GM11168 (cell line): ENCODE data around the gene HBQ1.
"Not testable (repeated sequence)": the region's sequence is repeated elsewhere in the genome, so short reads cannot be mapped to it uniquely, and the experiment has no call there.

Source experiments
- in situ Hi-C: fragments of 300-500 bp; cut with MboI; formaldehyde crosslinking; loops from one replicate; pipeline ENCODE4 v1.12.0; 2022; ENCODE audit warnings: low sequenced_read_pairs; ENCODE audit not compliant: unreplicated experiment

The HBQ1 gene

DNA sequence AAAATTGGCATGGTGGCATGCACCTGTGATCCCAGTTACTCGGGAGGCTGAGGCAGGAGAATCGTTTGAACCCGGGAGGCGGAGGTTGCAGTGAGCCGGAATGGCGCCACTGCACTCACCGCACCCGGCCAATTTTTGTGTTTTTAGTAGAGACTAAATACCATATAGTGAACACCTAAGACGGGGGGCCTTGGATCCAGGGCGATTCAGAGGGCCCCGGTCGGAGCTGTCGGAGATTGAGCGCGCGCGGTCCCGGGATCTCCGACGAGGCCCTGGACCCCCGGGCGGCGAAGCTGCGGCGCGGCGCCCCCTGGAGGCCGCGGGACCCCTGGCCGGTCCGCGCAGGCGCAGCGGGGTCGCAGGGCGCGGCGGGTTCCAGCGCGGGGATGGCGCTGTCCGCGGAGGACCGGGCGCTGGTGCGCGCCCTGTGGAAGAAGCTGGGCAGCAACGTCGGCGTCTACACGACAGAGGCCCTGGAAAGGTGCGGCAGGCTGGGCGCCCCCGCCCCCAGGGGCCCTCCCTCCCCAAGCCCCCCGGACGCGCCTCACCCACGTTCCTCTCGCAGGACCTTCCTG lies at the start of gene HBQ1:
Gene HBQ1, plus strand, starts transcription at position 359 of the 575 bp plus-strand sequence. Its CDS starts 28 bp downstream, at position 387.
- in situ Hi-C loops: loop anchor here (5.0 kb wide), 1 partner anchor 63 kb away; no protein-coding TSS in a partner anchor

DNA sequence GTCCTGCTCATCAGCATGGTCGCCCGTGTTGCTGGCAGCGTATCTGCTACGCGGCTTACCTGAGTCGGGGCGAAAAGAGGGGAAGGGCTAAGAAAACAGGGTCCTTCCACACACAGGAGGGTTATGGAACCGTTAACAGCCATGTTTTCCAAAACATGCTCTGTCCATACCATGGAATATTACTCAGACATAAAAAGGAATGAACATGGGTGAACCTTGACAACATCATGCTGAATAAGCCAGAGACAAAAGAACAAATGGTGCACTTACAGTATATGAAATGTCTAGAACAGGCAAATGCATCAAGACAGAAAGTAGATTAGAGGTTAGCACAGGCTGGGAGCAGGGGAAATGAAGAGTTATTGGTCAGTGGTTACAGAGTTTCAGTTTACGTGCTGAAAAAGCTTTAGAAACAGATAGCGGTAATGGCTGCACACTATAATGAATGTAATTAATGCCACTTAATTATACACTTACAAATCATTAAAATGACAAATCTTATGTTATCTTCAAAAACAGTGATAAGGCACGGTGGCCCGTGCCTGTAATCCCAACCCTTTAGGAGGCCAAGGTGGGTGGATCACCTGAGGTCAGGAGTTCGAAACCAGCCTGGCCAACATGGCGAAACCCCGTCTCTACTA lies 49.6 kb upstream of the HBQ1 start:
- in situ Hi-C loops: no loop called here

DNA sequence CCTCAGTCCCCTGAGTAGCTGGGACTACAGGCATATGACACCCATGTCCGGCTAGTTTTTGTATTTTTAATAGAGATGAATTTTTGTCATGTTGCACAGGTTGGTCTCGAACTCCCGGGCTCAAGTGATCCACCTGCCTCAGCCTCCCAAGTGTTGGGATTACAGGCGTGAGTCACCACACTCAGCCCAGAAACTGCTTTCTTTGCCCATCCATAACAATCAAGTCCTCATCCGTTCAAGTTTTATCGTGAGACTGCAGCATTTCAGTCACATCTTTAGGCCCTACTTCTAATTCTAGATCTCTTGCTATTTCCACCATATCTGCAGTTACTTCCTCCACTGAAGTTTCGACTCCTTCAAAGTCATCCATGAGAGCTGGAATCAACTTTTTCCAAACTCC lies 48.1 kb upstream of the HBQ1 start:
- in situ Hi-C loops: no loop called here

DNA sequence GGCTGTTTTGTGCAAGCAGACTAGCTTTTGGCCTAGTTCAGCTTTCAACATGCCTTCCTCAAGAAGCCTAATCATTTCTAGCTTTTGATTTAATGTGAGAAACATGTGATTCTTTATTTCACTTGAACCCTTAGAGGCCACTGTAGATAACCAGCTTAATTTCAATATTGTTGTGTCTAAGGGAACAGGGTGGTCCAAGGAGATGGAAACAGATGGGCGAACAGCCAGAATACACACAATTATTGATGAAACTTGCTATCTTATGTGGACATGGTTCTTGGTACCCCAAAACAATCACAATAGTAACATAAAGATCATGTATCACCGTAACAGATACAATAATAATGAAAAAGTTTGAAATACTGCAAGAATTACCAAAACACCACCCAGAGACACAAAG lies 46.5 kb upstream of the HBQ1 start:
- in situ Hi-C loops: no loop called here

DNA sequence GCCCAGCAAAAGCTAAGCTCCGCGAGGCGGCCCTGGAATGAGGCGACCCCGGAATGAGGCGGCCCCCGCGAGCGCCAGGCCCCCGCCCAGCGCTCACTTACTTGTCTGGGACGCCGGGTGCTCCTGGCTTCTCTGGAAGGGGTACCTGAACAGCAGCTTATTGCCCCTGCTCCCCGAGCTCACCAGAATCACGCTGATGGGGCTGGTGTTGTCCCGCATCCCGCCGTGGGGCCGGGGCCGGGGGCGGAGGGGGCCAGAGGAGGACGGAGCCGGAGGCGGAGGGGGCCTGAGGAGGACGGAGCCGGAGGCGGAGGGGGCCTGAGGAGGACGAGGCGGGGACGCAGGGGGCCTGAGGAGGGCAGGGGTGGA lies 42.2 kb upstream of the HBQ1 start:
- in situ Hi-C loops: no loop called here

DNA sequence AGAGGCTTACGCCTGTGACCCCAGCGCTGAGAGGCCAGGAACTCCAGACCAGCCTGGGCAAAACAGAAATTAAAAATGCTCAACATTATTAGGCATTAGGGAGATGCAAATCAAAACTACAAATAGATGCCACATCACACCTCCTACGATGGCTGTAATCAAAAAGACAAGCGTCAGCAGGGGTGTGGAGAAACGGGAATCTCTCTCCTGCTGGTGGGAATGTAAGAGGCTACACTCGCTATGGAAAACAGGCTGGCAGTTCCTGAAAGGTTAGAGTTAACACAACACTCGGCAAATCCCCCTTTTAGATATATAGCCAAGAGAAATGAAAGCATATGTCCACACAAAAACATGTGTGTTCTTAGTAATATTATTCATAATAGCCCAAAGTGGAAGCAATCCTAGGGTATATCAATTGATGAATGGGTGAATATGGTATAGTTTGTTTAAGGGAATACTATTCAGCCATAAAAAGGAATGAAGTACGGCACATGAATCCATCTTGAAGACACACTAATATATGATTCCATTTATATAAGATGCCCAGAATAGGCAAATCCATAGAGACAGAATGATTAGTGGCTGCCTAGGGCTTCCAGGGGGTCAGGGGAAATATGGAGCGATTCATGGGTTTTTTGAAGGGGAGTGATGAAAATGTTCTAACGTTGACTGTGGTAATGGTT lies 39.9 kb upstream of the HBQ1 start:
- in situ Hi-C loops: no loop called here

DNA sequence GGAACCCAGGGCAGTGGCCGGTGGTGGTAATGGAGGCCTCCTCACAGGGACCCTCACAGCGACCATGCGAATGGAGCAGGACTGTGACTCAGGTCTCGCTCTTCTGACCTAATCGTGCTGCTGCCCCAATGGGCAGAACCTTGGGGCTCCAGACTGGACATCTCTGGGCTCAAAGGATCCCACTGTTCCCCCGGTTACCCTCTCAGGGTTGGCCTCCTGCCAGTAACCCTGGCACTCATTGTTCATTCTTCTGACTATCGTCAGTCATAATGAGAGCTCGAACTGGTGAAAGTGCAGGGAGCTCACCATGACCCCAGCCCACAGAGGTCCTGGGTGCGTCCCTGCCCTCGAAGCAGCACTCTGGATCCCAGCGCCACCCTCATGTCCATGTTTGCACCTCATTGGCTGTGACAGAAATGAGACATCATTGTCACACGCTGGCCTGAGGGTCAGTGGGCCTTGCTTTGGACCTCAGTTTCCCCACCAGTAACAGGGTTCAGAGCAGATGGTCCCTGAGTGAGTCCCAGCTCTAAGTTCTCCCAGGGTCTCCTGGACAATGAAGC lies 37.8 kb upstream of the HBQ1 start:
- in situ Hi-C loops: no loop called here

DNA sequence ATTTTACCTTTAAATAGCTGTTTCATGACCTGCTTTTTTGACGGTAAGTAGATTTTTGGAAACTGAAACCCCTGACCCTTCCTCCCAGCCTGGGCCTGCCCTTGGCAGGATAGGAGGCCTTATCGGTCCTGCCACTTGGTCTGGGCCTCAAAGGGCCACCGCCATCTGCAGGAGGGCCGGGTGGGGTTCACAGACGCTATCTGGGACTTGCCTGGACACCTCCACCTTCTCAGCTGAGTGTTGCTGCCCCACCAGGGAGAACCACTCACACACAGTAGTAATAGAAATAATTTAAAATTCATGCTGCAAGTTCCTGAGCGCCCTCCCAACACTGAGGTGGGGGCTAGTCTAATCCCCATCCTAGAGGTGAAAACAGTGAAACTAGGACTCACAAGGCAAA lies 37.2 kb upstream of the HBQ1 start:
- in situ Hi-C loops: no loop called here

DNA sequence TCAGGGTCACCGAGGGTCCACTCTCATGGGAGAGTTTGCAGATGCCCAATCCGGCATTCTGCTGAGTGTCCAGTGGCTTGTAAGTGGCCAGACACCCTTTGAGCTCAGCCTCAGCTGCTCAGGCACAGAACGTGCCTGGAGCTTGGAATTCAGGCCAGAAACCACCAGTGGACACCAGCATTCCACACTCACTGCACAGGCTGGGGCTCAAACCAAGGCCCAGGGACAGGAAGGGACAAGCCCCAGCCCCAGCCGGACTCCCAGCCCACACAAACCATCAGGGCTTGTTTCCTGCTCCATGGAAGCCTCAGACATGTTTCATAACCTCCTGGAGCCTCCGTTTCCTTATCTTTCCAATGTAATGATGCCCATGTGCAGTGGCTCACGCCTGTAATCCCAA lies 36.8 kb upstream of the HBQ1 start:
- in situ Hi-C loops: no loop called here

DNA sequence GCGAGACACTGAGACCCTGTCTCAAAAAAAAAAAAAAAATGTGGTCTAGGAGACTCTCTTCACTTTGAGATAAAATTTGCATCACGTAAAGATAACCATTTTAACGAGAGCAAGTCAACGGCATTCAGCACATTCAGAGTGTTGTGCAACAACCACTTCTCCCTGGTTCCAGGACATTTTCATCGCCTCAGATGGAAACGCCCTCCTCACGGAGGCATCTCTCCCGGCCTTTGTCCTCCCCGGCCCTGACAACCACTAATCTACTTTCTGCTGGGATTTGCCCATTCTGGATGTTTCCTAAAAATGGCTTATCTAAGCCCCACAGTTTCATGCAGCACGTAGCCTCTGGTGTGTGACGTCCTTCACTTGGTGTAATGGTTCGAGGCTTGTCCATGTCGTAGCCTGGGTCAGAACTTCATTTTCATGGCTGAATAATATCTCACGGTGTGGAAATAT lies 35.4 kb upstream of the HBQ1 start:
- in situ Hi-C loops: no loop called here

DNA sequence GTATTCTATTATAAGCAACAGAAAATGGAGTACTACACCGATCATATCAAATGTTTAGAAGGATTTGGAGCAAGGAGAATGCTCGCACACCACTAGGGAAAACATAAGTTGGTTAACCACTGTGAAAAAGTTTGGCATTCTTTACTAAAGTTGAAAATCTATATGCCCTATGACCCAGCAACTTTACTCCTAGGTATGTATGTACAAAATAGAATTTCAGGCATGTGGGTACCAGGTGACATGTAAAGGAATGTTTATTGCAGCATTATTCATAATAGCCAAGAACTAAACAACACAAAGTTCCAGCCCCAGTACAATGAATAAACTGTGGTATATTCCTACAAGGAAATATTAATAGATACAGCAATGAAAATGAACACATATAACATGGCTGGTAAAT lies 33.6 kb upstream of the HBQ1 start:
- in situ Hi-C loops: no loop called here

DNA sequence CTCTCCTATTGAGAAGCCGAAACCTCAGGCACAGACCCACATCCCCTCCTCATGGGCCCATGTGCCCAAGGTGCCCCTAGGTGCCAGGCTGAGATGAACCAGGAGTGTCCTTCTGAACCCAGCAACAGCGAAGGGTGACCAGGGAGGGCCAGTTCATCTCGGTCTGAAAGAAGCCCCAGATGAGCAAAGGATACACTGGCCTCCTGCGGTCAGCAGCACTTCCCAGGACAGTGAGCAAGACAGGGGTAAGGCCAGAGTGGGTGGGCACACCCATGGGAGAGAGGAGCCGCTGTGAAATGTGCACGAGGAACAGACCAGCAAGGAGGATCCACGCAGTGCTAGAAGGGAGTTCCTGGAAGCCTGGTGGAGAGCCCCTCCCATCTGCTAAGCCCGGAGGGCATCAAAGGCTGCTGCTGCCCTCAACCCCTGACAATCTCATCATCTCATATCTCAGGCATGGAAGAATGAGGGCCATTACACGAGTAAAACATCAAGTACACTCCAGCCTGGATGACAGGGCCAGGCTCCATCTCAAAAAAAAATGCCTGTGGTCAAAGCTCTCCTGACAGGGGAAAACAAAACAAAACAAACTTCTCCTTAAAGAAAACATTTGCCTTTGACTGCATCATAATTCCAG lies 31.1 kb upstream of the HBQ1 start:
- in situ Hi-C loops: no loop called here

DNA sequence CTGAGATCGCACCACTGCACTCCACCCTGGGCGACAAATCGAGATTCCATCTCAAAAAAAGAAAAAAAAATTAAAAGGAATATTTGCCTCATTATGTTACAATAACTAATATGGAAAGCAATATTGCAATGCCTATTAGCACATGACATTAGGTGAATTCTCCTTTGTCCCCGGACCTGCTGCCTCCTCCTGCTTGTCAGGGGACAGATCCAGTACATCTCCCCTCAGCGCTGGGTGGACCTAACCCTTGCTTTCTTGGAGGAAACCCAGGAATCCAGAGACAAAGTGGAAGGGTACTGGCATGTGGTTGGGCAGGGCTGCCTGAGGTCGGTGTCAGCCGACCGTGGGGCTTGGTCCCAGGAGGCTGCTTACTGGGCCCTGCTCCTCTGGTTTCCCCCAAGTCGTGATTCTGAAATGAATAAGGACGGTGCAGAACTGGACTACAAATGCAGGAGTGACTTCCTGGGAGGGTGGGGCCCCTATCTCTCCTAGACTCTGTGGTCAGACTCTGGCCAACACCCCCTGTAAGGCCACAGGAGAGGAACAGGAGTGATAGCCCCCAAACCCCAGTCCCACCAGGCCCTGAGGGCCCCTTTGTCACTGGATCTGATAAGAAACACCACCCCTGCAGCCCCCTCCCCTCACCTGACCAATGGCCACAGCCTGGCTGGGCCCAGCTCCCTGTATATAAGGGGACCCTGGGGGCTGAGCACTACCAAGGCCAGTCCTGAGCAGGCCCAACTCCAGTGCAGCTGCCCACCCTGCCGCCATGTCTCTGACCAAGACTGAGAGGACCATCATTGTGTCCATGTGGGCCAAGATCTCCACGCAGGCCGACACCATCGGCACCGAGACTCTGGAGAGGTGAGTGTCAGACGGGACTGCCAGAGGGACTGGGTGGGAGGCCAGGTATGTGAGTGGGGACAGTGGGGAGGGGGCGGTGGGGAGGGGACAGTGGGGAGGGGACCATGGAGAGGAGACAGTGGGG lies 27.8 kb upstream of the HBQ1 start, which contains the start of gene HBZ:
Gene HBZ, plus strand, starts transcription at position 504 of the 988 bp plus-strand sequence. Its CDS starts 266 bp downstream, at position 770.
- in situ Hi-C loops: no loop called here

DNA sequence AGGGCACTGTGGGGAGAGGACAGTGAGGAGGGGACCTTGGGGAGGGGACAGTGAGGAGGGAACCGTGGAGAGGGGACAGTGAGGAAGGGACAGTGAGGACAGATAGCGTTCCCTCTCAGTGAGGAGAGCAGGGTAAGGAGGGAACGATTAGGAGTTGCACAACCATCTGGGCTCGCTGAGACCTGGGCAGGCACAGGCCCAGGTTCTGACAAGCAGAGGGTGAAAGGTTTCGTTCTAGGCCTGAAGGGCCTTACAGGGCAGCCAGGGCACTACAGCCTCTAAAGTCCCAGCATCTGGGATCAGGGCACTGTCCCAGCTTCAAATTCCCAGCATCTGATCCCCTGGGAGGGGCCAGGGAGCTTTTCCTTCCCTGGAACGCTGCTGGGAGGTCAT lies 27.1 kb upstream of the HBQ1 start:
- in situ Hi-C loops: not testable (repeated sequence)

DNA sequence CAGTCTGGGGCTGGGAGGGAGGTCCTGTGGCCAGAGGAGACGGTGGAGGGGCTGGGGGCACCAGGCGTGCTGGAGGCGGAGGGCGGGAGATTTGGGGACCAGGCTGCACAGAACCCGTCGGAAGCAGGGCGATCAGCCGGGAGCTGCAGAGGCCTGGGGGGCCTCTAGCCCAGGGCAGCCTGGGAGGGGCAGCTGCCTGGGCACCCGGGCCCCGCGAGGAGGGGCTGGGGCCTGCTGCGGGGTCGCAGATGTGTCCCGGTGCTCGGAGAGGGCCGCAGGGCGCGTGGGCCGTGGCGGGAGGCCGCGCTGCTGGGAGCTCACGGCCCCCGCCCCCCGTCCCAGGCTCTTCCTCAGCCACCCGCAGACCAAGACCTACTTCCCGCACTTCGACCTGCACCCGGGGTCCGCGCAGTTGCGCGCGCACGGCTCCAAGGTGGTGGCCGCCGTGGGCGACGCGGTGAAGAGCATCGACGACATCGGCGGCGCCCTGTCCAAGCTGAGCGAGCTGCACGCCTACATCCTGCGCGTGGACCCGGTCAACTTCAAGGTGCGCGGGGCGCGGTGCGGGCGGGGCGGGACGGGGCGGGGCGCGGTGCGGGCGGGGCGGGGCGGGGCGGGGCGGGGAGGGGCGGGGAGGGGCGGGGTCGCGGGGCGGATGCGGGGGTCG lies 26.6 kb upstream of the HBQ1 start:
- in situ Hi-C loops: not testable (repeated sequence)

DNA sequence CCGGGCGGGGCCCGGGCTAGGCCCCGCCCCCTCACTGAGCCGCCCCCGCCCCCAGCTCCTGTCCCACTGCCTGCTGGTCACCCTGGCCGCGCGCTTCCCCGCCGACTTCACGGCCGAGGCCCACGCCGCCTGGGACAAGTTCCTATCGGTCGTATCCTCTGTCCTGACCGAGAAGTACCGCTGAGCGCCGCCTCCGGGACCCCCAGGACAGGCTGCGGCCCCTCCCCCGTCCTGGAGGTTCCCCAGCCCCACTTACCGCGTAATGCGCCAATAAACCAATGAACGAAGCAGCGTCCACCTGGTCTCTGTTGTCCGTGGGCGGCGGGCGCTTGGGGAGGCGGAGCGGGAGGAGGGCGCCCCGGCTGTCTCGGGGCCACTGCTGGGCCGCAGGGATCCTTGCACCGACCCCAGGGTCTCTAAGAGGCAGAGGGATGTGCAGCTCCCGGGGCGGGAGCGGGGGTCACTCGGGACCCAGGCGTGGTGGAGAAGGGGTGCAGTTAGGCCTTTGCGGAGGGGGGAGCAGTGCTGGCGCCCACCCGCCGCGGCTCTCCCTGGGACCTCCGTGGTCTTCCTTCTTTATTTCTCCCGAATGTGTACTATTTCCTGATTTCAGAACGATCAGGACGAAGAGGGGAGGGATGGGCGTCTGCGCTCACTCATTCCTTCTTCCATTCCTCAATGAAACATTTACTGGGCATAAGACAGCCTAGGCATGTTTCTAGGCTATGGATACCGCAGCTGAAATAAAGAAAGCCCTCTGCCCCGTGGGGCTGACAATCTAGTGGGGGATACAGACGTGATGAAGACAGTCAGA lies 25.8 kb upstream of the HBQ1 start:
- in situ Hi-C loops: no loop called here

DNA sequence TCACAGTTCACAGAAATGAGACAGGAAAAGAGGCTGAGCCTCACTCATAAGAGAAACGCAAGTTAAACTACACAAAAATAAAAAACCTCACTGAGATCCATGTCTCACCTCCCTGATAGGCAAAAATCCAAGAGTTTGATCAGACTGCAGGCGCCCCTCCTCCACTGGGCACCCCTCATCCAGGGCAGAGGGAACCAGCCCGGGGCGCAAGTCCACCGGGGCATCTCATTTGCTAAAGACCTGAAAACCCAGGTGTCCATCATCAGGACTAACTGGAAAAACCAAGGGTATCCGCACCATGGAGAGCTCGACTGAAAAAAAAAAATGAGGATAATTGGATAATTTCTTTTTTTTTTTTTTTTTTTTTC lies 25.2 kb upstream of the HBQ1 start:
- in situ Hi-C loops: no loop called here

DNA sequence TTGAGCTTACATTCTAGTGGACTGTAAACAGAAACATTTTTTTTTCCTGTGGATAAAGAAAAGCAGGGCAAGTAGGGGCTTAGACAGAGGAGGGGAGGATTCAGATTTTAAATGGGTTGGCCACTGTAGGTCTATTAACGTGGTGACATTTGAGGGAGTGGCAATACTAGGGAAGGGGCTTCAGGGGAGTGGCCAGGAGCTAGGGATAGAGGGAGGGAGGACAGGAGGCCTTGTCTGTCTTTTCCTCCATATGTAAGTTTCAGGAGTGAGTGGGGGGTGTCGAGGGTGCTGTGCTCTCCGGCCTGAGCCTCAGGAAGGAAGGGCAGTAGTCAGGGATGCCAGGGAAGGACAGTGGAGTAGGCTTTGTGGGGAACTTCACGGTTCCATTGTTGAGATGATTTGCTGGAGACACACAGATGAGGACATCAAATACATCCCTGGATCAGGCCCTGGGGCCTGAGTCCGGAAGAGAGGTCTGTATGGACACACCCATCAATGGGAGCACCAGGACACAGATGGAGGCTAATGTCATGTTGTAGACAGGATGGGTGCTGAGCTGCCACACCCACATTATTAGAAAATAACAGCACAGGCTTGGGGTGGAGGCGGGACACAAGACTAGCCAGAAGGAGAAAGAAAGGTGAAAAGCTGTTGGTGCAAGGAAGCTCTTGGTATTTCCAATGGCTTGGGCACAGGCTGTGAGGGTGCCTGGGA lies 21.0 kb upstream of the HBQ1 start:
- in situ Hi-C loops: no loop called here
